ENCODE results near the gene RTL10. TPM values are rescaled to one million over a fixed set of nuclear protein-coding genes. Genes with fewer than 3 reads are reported as not detected.

The RTL10 gene
- total RNA-seq, 2 donors from 2014 or later, result 15.7 to 41.9 TPM

GRCh38 chr22:19872779-19873137 lies 18.1 kb upstream of the RTL10 start:
- H3K27ac ChIP-seq, result no peak overlapping the region
- H3K4me1 ChIP-seq (replicated peaks), result peaks cover 25% of the 10 kb centered on the region
- H3K36me3 ChIP-seq, result no peaks in the 10 kb centered on the region
- 44% methylated on average over 5 of the region's 7 CpGs for WGBS
- intact Hi-C loops (cut with DNase I), result no loop called here
- no peak overlapping the region for H3K4me3 ChIP-seq
- no peaks in the 10 kb centered on the region for H3K9me3 ChIP-seq
- no peak for TF ChIP-seq CTCF (IDR thresholded peaks at IDR 0.05)
- no peaks in the 10 kb centered on the region for H3K27me3 ChIP-seq (replicated peaks; ENCODE audit: insufficient read depth)
- no peak for DNase-seq (ENCODE audit: low spot score)

- no peak for DNase-seq (ENCODE audit: low spot score)
- Histone ChIP-seq H3K4me3 (no peak overlapping the region), H3K4me1 (replicated peaks) (peaks cover 25% of the 10 kb centered on the region), H3K9me3 (no peaks in the 10 kb centered on the region), H3K27ac (no peak overlapping the region), H3K27me3 (replicated peaks; ENCODE audit: insufficient read depth) (no peaks in the 10 kb centered on the region), H3K36me3 (no peaks in the 10 kb centered on the region)
- TF ChIP-seq POLR2A (IDR thresholded peaks at IDR 0.05), result no peak
- TF ChIP-seq CTCF (IDR thresholded peaks at IDR 0.05), result no peak
- WGBS, result 87% methylated on average over 15 of the region's 16 CpGs
- intact Hi-C loops (cut with DNase I), result no loop called here
These were observed 17.4 kb upstream of the RTL10 start for GRCh38 chr22:19871845-19872778.

- Histone ChIP-seq H3K27me3 (replicated peaks; ENCODE audit: insufficient read depth) (no peaks in the 10 kb centered on the region), H3K9me3 (no peaks in the 10 kb centered on the region), H3K4me3 (no peak overlapping the region), H3K4me1 (replicated peaks) (peaks cover 25% of the 10 kb centered on the region), H3K36me3 (no peaks in the 10 kb centered on the region), H3K27ac (no peak overlapping the region)
- 82% methylated on average over 17 of the region's 19 CpGs for WGBS
- TF ChIP-seq POLR2AphosphoS5 (IDR thresholded peaks at IDR 0.05) (no peak), CTCF (IDR thresholded peaks at IDR 0.05) (no peak), POLR2A (IDR thresholded peaks at IDR 0.05) (no peak)
- intact Hi-C loops (cut with DNase I), result no loop called here
- DNase-seq (ENCODE audit: low spot score), result no peak
These were observed 16.6 kb upstream of the RTL10 start for GRCh38 chr22:19871023-19871844.

GRCh38 chr22:19870153-19871022 lies 15.7 kb upstream of the RTL10 start:
- 83% methylated on average over 21 of the region's 30 CpGs for WGBS
- H3K36me3 ChIP-seq, result no peaks in the 10 kb centered on the region
- H3K9me3 ChIP-seq, result no peaks in the 10 kb centered on the region
- no peak overlapping the region for H3K27ac ChIP-seq
- no peak overlapping the region for H3K4me3 ChIP-seq
- no peak for TF ChIP-seq CTCF (IDR thresholded peaks at IDR 0.05)
- no peak for TF ChIP-seq POLR2A (IDR thresholded peaks at IDR 0.05)
- no peak for TF ChIP-seq POLR2AphosphoS5 (IDR thresholded peaks at IDR 0.05)
- DNase-seq (ENCODE audit: low spot score), result no peak
- peaks cover 20% of the 10 kb centered on the region for H3K4me1 ChIP-seq (replicated peaks)
- no peaks in the 10 kb centered on the region for H3K27me3 ChIP-seq (replicated peaks; ENCODE audit: insufficient read depth)
- intact Hi-C loops (cut with DNase I), result no loop called here
